ENCODE results near the gene SLC4A11.

SLC4A11 gene

GRCh38 chr20:3239026-3239866 lies at the start of gene SLC4A11:
Gene SLC4A11 (minus strand): TSS chr20:3239190. CDS start chr20:3239137, 53 bp downstream.
- no peaks in the 10 kb centered on the region for H3K9me3 Mint-ChIP-seq
- H3K4me1 Mint-ChIP-seq (ENCODE audit: low read depth): peaks cover 8% of the 10 kb centered on the region
- no peaks in the 10 kb centered on the region for H3K36me3 Mint-ChIP-seq (ENCODE audit: low read depth)
- H3K27ac Mint-ChIP-seq: no peak within 1 kb of the TSS
- peaks cover 53% of the 10 kb centered on the region for H3K27me3 Mint-ChIP-seq (ENCODE audit: low read depth)
- DNase-seq (ENCODE audit: low spot score): peak; percentile 34
- peak within 1 kb of the TSS; percentile 89 for H3K4me3 Mint-ChIP-seq

GRCh38 chr20:3283222-3283820 lies 44.3 kb upstream of the SLC4A11 start:
- Mint-ChIP-seq H3K27me3 (ENCODE audit: low read depth) (no peaks in the 10 kb centered on the region), H3K9me3 (no peaks in the 10 kb centered on the region), H3K4me1 (ENCODE audit: low read depth) (no peaks in the 10 kb centered on the region), H3K36me3 (ENCODE audit: low read depth) (no peaks in the 10 kb centered on the region), H3K4me3 (no peak overlapping the region), H3K27ac (no peak overlapping the region)
- no peak for DNase-seq (ENCODE audit: low spot score)

GRCh38 chr20:3282271-3283221 lies 43.6 kb upstream of the SLC4A11 start:
- Mint-ChIP-seq H3K27ac (no peak overlapping the region), H3K36me3 (ENCODE audit: low read depth) (no peaks in the 10 kb centered on the region), H3K27me3 (ENCODE audit: low read depth) (no peaks in the 10 kb centered on the region), H3K9me3 (no peaks in the 10 kb centered on the region), H3K4me1 (ENCODE audit: low read depth) (no peaks in the 10 kb centered on the region), H3K4me3 (no peak overlapping the region)
- no peak for DNase-seq (ENCODE audit: low spot score)

DNA sequence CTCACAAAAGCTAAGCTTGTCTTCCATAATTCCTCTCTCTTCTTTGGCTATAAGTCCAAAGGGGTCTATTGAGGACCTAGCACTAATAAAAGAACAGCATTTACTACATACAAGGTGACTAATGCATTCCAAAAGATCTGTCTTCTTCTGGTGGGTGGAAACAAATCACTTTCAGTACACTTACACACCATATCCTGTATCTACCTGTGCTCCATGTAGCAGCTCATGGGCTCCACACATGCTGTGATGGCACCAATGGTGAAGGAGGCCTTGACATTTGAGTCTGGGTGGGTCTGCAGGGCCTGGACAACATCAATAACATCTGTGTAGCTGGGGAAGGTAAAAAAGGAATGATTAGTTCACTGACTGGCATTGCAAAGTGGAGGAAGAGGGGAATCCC lies 42.4 kb upstream of the SLC4A11 start:
- no peaks in the 10 kb centered on the region for H3K4me1 Mint-ChIP-seq (ENCODE audit: low read depth)
- no peaks in the 10 kb centered on the region for H3K9me3 Mint-ChIP-seq
- DNase-seq (ENCODE audit: low spot score): no peak
- no peaks in the 10 kb centered on the region for H3K36me3 Mint-ChIP-seq (ENCODE audit: low read depth)
- H3K27me3 Mint-ChIP-seq (ENCODE audit: low read depth): no peaks in the 10 kb centered on the region
- no peak overlapping the region for H3K27ac Mint-ChIP-seq
- no peak overlapping the region for H3K4me3 Mint-ChIP-seq

DNA sequence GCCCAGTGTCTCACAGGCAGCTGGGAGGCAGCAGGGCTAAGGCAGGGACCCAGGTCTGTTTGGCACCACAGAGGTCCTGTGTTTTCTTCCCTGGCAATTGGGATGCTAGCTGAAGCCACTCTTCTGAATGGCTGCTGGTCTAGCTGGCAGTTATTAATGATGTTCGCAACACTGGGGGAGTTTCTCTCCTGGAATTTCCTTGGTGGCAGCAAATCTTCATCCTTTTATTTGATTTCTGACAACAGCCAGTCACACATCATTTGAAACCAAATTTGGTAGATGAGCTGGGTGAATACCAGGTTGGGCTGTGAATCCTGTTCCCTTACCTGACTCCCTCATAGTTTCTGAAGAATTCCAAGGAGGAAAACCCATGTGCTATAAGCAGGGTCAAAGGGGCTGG lies 40.8 kb upstream of the SLC4A11 start:
- DNase-seq (ENCODE audit: low spot score): no peak
- Mint-ChIP-seq H3K4me3 (no peak overlapping the region), H3K27me3 (ENCODE audit: low read depth) (no peaks in the 10 kb centered on the region), H3K9me3 (no peaks in the 10 kb centered on the region), H3K36me3 (ENCODE audit: low read depth) (no peaks in the 10 kb centered on the region), H3K27ac (no peak overlapping the region), H3K4me1 (ENCODE audit: low read depth) (no peaks in the 10 kb centered on the region)

DNA sequence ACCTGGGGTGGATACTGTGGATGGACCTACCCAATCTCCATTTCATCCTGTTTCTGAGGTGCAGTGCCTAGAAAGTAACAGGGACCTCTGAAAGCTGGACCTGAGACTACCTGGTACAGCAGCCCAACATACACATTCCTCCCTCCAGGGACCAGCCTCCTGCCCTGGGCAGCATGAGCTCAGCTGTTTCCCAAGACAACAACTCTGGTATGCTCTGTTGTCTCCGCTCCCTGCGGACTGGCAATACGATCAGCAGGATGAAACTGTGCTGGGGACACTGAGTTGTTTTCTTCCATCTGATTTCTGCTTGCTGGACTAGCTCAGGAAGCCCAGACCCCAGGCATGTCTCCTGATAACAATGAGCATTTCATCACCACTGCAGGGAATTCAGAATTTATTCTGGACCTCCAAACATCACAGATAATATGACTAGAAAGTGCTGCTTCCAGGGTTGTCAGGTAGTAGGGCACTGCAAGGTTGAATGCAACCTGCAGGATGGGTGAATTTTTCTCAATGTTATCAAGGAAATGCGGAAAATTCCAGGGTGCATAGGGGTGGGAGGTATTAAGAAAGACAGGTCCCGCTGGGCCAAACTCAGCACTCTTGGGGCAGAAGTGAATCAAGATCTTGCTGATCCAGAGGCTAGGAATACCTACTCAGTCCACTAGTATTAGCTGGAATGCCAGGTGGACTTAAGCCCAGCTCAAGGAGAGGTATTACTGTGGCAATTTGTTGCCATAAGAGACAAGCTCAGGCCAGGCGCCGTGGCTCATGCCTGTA lies 38.9 kb upstream of the SLC4A11 start:
- no peaks in the 10 kb centered on the region for H3K4me1 Mint-ChIP-seq (ENCODE audit: low read depth)
- no peak for DNase-seq (ENCODE audit: low spot score)
- no peak overlapping the region for H3K27ac Mint-ChIP-seq
- no peaks in the 10 kb centered on the region for H3K27me3 Mint-ChIP-seq (ENCODE audit: low read depth)
- H3K9me3 Mint-ChIP-seq: no peaks in the 10 kb centered on the region
- no peaks in the 10 kb centered on the region for H3K36me3 Mint-ChIP-seq (ENCODE audit: low read depth)
- H3K4me3 Mint-ChIP-seq: no peak overlapping the region

DNA sequence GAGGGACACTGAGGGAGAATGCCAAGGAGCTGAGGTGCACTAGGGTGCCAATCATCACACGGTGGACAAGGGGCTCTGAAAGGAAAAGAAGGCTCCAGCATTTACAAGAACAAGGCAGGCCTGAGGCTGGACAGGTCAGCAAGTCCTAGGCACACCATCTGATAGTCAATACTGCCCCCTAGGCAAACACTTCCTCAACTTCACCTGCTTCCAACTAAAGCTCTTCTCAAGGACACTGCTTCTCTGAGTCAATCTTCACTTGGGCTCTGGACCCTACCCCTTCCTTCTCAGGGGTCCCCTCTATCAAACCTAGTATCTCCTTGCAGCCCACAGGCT lies 37.7 kb upstream of the SLC4A11 start:
- Mint-ChIP-seq H3K36me3 (ENCODE audit: low read depth) (no peaks in the 10 kb centered on the region), H3K27me3 (ENCODE audit: low read depth) (no peaks in the 10 kb centered on the region)
- no peak for DNase-seq (ENCODE audit: low spot score)

DNA sequence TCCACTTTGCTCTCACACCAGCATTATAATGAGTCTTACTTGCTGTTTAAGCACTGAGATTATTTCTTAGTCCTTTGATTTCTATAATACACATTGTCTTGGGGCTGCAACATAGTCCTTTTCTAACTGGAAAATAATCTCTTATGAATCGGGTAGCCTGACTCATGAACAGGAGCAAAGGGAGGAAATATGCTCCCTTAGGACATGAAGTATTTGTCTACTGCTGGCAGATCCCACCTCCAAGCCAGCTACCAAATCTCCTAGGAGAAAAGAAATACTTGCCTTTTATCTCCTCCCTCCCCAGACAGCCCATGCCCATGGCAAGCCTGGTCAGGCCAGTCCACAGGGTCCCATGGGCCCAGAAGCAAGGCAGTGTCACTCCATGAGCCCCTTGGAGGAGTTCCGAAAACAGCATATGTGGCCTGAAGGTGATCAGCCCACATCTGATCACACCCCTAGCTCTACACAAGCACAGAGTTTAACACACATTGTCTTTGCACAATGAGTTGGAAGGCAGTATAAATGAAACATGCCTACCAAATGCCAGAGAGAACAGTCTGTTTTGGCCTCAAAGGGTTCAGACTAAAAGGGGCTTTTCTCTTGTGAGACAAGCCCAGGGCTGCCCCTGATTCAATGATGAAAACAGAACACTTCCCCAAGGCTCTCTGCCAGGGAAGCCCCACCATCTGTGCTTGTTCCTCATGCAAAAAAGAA lies 37.1 kb upstream of the SLC4A11 start:
- DNase-seq (ENCODE audit: low spot score): no peak
- Mint-ChIP-seq H3K4me1 (ENCODE audit: low read depth) (no peaks in the 10 kb centered on the region), H3K9me3 (no peaks in the 10 kb centered on the region), H3K27ac (no peak overlapping the region), H3K27me3 (ENCODE audit: low read depth) (no peaks in the 10 kb centered on the region), H3K4me3 (no peak overlapping the region), H3K36me3 (ENCODE audit: low read depth) (no peaks in the 10 kb centered on the region)

More for the DNA sequence above, 37.7 kb upstream of the SLC4A11 start:
- H3K4me3 Mint-ChIP-seq: no peak overlapping the region
- H3K27ac Mint-ChIP-seq: no peak overlapping the region
- no peaks in the 10 kb centered on the region for H3K4me1 Mint-ChIP-seq (ENCODE audit: low read depth)
- H3K9me3 Mint-ChIP-seq: no peaks in the 10 kb centered on the region

GRCh38 chr20:3275064-3275935 lies 36.3 kb upstream of the SLC4A11 start:
- Mint-ChIP-seq H3K9me3 (no peaks in the 10 kb centered on the region), H3K27ac (no peak overlapping the region), H3K4me1 (ENCODE audit: low read depth) (no peaks in the 10 kb centered on the region), H3K4me3 (no peak overlapping the region), H3K36me3 (ENCODE audit: low read depth) (no peaks in the 10 kb centered on the region), H3K27me3 (ENCODE audit: low read depth) (no peaks in the 10 kb centered on the region)
- DNase-seq (ENCODE audit: low spot score): no peak

GRCh38 chr20:3273371-3273770 lies 34.4 kb upstream of the SLC4A11 start:
- H3K36me3 Mint-ChIP-seq (ENCODE audit: low read depth): no peaks in the 10 kb centered on the region
- H3K4me3 Mint-ChIP-seq: no peak overlapping the region
- H3K27ac Mint-ChIP-seq: no peak overlapping the region

GRCh38 chr20:3270051-3270450 lies 31.1 kb upstream of the SLC4A11 start:
- H3K36me3 Mint-ChIP-seq (ENCODE audit: low read depth): no peaks in the 10 kb centered on the region
- no peaks in the 10 kb centered on the region for H3K9me3 Mint-ChIP-seq
- H3K27me3 Mint-ChIP-seq (ENCODE audit: low read depth): no peaks in the 10 kb centered on the region
- DNase-seq (ENCODE audit: low spot score): no peak
- H3K4me1 Mint-ChIP-seq (ENCODE audit: low read depth): no peaks in the 10 kb centered on the region
- no peak overlapping the region for H3K27ac Mint-ChIP-seq
- H3K4me3 Mint-ChIP-seq: no peak overlapping the region

More at GRCh38 chr20:3273371-3273770, 34.4 kb upstream of the SLC4A11 start:
- H3K9me3 Mint-ChIP-seq: no peaks in the 10 kb centered on the region
- no peak for DNase-seq (ENCODE audit: low spot score)
- no peaks in the 10 kb centered on the region for H3K27me3 Mint-ChIP-seq (ENCODE audit: low read depth)
- H3K4me1 Mint-ChIP-seq (ENCODE audit: low read depth): no peaks in the 10 kb centered on the region

- DNase-seq (ENCODE audit: low spot score): no peak
- no peak overlapping the region for H3K4me3 Mint-ChIP-seq
- H3K27ac Mint-ChIP-seq: no peak overlapping the region
- H3K9me3 Mint-ChIP-seq: no peaks in the 10 kb centered on the region
- H3K36me3 Mint-ChIP-seq (ENCODE audit: low read depth): peaks cover 5% of the 10 kb centered on the region
- no peaks in the 10 kb centered on the region for H3K4me1 Mint-ChIP-seq (ENCODE audit: low read depth)
- no peaks in the 10 kb centered on the region for H3K27me3 Mint-ChIP-seq (ENCODE audit: low read depth)
These were observed 23.6 kb upstream of the SLC4A11 start for GRCh38 chr20:3262566-3262965.
